ENCODE measurements around the gene FCMR. TPM values are rescaled to one million over a fixed set of nuclear protein-coding genes. Genes with fewer than 3 reads are reported as not detected.

Gene FCMR
- polyA plus RNA-seq, 2 donors: 0.90 to 2.5 TPM

DNA sequence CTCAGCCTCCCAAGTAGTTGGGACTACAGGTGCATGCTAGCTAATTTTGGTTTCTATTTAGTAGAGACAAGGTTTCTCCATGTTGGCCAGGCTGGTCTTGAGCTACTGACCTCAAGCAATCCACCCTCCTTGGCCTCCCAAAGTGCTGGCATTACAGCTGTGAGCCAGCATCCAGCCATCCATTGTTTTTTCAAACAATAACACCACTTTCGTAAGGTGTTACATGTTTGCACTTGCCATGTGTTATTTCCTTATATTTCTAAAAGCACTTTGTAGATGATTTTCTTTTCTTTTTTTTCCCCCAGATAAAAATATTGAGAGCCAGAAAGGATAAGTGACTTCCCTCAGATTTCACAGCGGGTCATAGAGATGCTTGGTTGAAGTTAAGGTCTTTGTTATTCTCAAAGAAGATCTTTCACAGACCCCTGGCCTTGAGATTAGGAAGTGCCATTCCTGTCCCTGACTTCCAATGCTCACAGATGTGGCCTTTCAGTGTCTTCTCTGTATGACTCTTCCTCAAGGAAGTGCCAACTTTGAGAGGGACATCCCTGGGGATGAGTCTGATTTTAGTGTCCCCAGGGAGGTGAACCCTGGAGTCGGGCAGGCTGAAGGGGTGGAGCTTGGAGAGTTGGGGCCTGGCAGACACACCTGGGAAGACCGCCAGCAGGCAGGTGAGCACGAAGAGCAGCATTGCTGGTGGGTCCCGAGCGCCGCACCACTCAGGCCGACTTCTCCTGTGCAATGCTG lies 18.3 kb upstream of the FCMR start:
- Histone ChIP-seq H3K9me3 (ENCODE audit: control insufficient read depth in 2 of 2, insufficient read depth in 1 of 2, low read depth in 1 of 2, low read length in 1 of 2) (no peaks in the 10 kb centered on the region), H3K36me3 (ENCODE audit: control insufficient read depth in 2 of 2, insufficient read depth in 2 of 2, low read length in 1 of 2) (no peaks in the 10 kb centered on the region), H3K4me1 (ENCODE audit: control insufficient read depth in 2 of 2, insufficient read depth in 2 of 2, low read length in 1 of 2) (peaks cover 0 to 2% of the 10 kb centered on the region in 2 donors), H3K4me3 (ENCODE audit: low read depth in 1 of 2, low read length in 2 of 2) (no peak overlapping the region), H3K27ac (ENCODE audit: low read depth in 2 of 2, low read length in 1 of 2) (peak overlapping the region; percentile 63 to 78), H3K27me3 (ENCODE audit: control insufficient read depth in 1 of 2, insufficient read depth in 2 of 2, low read length in 2 of 2) (no peaks in the 10 kb centered on the region)
- 55 to 67% methylated on average over 9 of the region's 9 CpGs for WGBS, 2 donors

GRCh38 chr1:206939131-206939530 lies 17.4 kb upstream of the FCMR start:
- no peak overlapping the region for H3K4me3 ChIP-seq (ENCODE audit: low read depth in 1 of 2, low read length in 2 of 2)
- H3K36me3 ChIP-seq (ENCODE audit: control insufficient read depth in 2 of 2, insufficient read depth in 2 of 2, low read length in 1 of 2): no peaks in the 10 kb centered on the region
- 85 to 92% methylated on average over 13 of the region's 13 CpGs for WGBS, 2 donors
- no peaks in the 10 kb centered on the region for H3K9me3 ChIP-seq (ENCODE audit: control insufficient read depth in 2 of 2, insufficient read depth in 1 of 2, low read depth in 1 of 2, low read length in 1 of 2)
- H3K4me1 ChIP-seq (ENCODE audit: control insufficient read depth in 2 of 2, insufficient read depth in 2 of 2, low read length in 1 of 2): peaks cover 0 to 2% of the 10 kb centered on the region in 2 donors
- no peak overlapping the region for H3K27ac ChIP-seq (ENCODE audit: low read depth in 2 of 2, low read length in 1 of 2)
- no peaks in the 10 kb centered on the region for H3K27me3 ChIP-seq (ENCODE audit: control insufficient read depth in 1 of 2, insufficient read depth in 2 of 2, low read length in 2 of 2)

DNA sequence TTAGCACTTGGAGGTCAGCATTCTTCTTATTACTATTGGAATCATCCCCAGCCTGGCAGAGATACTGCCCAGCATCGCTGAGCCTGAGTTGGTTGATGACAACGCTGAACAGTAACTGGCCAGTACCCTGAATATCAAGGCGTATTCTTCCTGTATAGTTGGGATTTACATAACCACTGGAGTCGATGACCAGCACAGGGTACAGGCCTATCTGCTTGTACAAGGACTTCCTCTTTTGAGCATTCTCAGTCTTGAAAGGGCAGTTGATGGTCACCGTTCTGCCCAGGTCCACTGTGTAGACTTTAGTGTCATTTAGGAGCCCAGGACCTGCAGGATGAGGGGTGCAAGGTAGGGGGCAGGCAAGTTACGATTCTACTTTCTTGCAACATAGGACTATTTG lies 15.7 kb upstream of the FCMR start:
- WGBS, 2 donors: 86 to 90% methylated on average over 6 of the region's 6 CpGs

GRCh38 chr1:206935491-206936067 lies 13.8 kb upstream of the FCMR start:
- H3K36me3 ChIP-seq (ENCODE audit: control insufficient read depth in 2 of 2, insufficient read depth in 2 of 2, low read length in 1 of 2): no peaks in the 10 kb centered on the region
- H3K4me1 ChIP-seq (ENCODE audit: control insufficient read depth in 2 of 2, insufficient read depth in 2 of 2, low read length in 1 of 2): no peaks in the 10 kb centered on the region
- no peak overlapping the region for H3K4me3 ChIP-seq (ENCODE audit: low read depth in 1 of 2, low read length in 2 of 2)
- no peaks in the 10 kb centered on the region for H3K9me3 ChIP-seq (ENCODE audit: control insufficient read depth in 2 of 2, insufficient read depth in 1 of 2, low read depth in 1 of 2, low read length in 1 of 2)
- 66 to 74% methylated on average over 13 to 19 of the region's 19 CpGs for WGBS, 2 donors
- H3K27ac ChIP-seq (ENCODE audit: low read depth in 2 of 2, low read length in 1 of 2): no peak overlapping the region
- H3K27me3 ChIP-seq (ENCODE audit: control insufficient read depth in 1 of 2, insufficient read depth in 2 of 2, low read length in 2 of 2): no peaks in the 10 kb centered on the region

More for the DNA sequence above, 15.7 kb upstream of the FCMR start:
- Histone ChIP-seq H3K27ac (ENCODE audit: low read depth in 2 of 2, low read length in 1 of 2) (no peak overlapping the region), H3K9me3 (ENCODE audit: control insufficient read depth in 2 of 2, insufficient read depth in 1 of 2, low read depth in 1 of 2, low read length in 1 of 2) (no peaks in the 10 kb centered on the region), H3K36me3 (ENCODE audit: control insufficient read depth in 2 of 2, insufficient read depth in 2 of 2, low read length in 1 of 2) (no peaks in the 10 kb centered on the region), H3K4me3 (ENCODE audit: low read depth in 1 of 2, low read length in 2 of 2) (no peak overlapping the region), H3K27me3 (ENCODE audit: control insufficient read depth in 1 of 2, insufficient read depth in 2 of 2, low read length in 2 of 2) (no peaks in the 10 kb centered on the region), H3K4me1 (ENCODE audit: control insufficient read depth in 2 of 2, insufficient read depth in 2 of 2, low read length in 1 of 2) (peaks cover 0 to 2% of the 10 kb centered on the region in 2 donors)

GRCh38 chr1:206933333-206933945 lies 11.7 kb upstream of the FCMR start:
- H3K27me3 ChIP-seq (ENCODE audit: control insufficient read depth in 1 of 2, insufficient read depth in 2 of 2, low read length in 2 of 2): no peaks in the 10 kb centered on the region
- H3K4me3 ChIP-seq (ENCODE audit: low read depth in 1 of 2, low read length in 2 of 2): no peak overlapping the region
- no peaks in the 10 kb centered on the region for H3K36me3 ChIP-seq (ENCODE audit: control insufficient read depth in 2 of 2, insufficient read depth in 2 of 2, low read length in 1 of 2)
- H3K9me3 ChIP-seq (ENCODE audit: control insufficient read depth in 2 of 2, insufficient read depth in 1 of 2, low read depth in 1 of 2, low read length in 1 of 2): no peaks in the 10 kb centered on the region
- WGBS, 2 donors: 64 to 75% methylated on average over 8 of the region's 8 CpGs
- H3K4me1 ChIP-seq (ENCODE audit: control insufficient read depth in 2 of 2, insufficient read depth in 2 of 2, low read length in 1 of 2): no peaks in the 10 kb centered on the region
- H3K27ac ChIP-seq (ENCODE audit: low read depth in 2 of 2, low read length in 1 of 2): no peak overlapping the region

DNA sequence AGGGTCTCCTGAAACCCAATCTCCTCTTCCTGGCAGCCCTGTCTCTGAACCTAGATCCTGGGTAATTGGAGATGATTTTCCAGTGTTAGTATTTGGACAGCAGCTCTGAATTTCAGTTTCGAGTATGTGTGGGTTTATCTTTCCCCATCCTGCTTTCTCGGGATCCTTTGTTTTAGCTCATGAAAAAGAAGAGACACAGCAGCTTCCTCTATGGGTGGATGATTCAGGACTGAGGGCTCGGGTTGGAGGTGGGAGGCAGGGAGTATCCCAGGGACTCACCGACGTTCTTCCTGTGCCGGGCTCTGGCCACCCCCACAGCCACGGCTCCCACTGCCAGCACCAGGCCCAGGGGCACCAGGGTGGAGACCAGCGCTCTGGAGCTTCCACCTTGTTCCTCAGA lies 10.4 kb upstream of the FCMR start:
- Histone ChIP-seq H3K4me3 (ENCODE audit: low read depth in 1 of 2, low read length in 2 of 2) (no peak overlapping the region), H3K4me1 (ENCODE audit: control insufficient read depth in 2 of 2, insufficient read depth in 2 of 2, low read length in 1 of 2) (no peaks in the 10 kb centered on the region), H3K9me3 (ENCODE audit: control insufficient read depth in 2 of 2, insufficient read depth in 1 of 2, low read depth in 1 of 2, low read length in 1 of 2) (no peaks in the 10 kb centered on the region), H3K27ac (ENCODE audit: low read depth in 2 of 2, low read length in 1 of 2) (no peak overlapping the region), H3K27me3 (ENCODE audit: control insufficient read depth in 1 of 2, insufficient read depth in 2 of 2, low read length in 2 of 2) (no peaks in the 10 kb centered on the region), H3K36me3 (ENCODE audit: control insufficient read depth in 2 of 2, insufficient read depth in 2 of 2, low read length in 1 of 2) (no peaks in the 10 kb centered on the region)
- 71% methylated on average over 7 to 8 of the region's 8 CpGs for WGBS, 2 donors

DNA sequence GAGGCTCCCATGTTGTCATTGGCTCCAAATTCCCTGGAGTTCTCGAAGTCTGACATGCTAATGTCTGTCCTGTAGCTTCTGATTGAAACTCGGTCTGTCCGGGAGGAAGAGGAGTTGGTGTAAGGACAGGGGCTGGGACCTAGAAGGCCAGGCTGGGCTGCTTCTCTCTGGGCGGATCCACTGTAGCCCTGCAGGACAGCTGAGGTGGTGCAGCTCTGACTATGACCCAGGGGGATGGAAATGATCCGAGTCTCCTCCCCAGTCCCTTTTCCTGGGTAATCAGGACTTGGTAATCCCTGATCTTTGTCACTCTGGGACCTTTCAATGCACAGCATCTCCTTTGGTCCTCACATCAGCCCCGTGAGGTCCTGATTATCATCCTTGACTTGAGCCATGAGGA lies 10.0 kb upstream of the FCMR start:
- H3K27ac ChIP-seq (ENCODE audit: low read depth in 2 of 2, low read length in 1 of 2): no peak overlapping the region
- H3K9me3 ChIP-seq (ENCODE audit: control insufficient read depth in 2 of 2, insufficient read depth in 1 of 2, low read depth in 1 of 2, low read length in 1 of 2): no peaks in the 10 kb centered on the region
- H3K4me3 ChIP-seq (ENCODE audit: low read depth in 1 of 2, low read length in 2 of 2): no peak overlapping the region
- 78 to 90% methylated on average over 6 of the region's 6 CpGs for WGBS, 2 donors
- H3K27me3 ChIP-seq (ENCODE audit: control insufficient read depth in 1 of 2, insufficient read depth in 2 of 2, low read length in 2 of 2): no peaks in the 10 kb centered on the region
- no peaks in the 10 kb centered on the region for H3K36me3 ChIP-seq (ENCODE audit: control insufficient read depth in 2 of 2, insufficient read depth in 2 of 2, low read length in 1 of 2)
- no peaks in the 10 kb centered on the region for H3K4me1 ChIP-seq (ENCODE audit: control insufficient read depth in 2 of 2, insufficient read depth in 2 of 2, low read length in 1 of 2)

DNA sequence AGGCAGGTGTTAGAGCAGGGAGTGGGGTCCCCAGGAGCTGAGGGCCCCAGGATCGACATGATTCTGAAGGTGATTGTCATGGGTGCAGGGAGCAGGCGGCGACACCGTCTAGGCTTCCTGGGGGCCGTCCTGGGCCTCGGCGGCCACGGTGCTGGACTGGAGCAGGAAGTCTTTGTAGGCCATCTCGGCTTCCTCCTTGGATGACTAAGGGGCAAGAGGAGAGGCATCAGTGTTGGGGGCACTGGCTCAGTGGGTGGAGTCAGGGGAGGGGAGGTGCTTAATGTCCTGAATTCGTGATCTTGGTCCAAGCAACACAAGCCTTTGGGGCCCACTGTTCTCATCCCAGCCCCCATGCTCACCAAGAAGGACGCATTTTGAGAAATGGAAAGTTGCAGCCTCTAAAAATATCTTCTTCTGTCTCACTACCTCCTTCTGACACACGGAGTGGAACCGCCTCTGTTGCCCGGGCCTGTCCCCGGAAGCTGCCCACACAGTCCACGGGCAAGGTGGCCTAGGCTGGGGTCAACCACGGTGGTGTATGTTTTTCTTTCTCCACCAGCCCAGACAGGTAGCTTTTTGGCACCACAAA lies 8.6 kb upstream of the FCMR start:
- 65% methylated on average over 17 of the region's 17 CpGs for WGBS, 2 donors
- no peaks in the 10 kb centered on the region for H3K4me1 ChIP-seq (ENCODE audit: control insufficient read depth in 2 of 2, insufficient read depth in 2 of 2, low read length in 1 of 2)
- no peaks in the 10 kb centered on the region for H3K9me3 ChIP-seq (ENCODE audit: control insufficient read depth in 2 of 2, insufficient read depth in 1 of 2, low read depth in 1 of 2, low read length in 1 of 2)
- H3K4me3 ChIP-seq (ENCODE audit: low read depth in 1 of 2, low read length in 2 of 2): no peak overlapping the region
- H3K36me3 ChIP-seq (ENCODE audit: control insufficient read depth in 2 of 2, insufficient read depth in 2 of 2, low read length in 1 of 2): no peaks in the 10 kb centered on the region
- H3K27ac ChIP-seq (ENCODE audit: low read depth in 2 of 2, low read length in 1 of 2): no peak overlapping the region
- no peaks in the 10 kb centered on the region for H3K27me3 ChIP-seq (ENCODE audit: control insufficient read depth in 1 of 2, insufficient read depth in 2 of 2, low read length in 2 of 2)

DNA sequence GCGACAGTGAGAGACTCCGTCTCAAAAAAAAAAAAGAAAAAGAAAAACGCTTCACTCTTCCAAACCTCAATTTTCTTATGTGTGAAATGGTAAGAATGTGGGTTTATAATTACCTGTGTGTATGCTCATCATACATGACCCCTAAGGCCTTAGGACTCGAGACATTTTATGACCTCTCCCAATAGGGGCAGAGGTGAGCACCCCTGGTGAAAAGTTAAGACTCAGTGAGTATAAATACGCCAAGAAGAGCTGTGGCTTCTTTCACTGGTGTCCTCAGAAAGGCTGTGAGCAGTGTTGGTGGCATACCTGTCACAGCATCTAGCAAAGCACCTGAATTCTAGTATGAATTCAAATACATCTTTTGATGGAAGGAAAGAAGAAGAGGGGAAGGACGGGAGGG lies 7.8 kb upstream of the FCMR start:
- WGBS, 2 donors: 84 to 89% methylated on average over 6 of the region's 6 CpGs
- no peaks in the 10 kb centered on the region for H3K4me1 ChIP-seq (ENCODE audit: control insufficient read depth in 2 of 2, insufficient read depth in 2 of 2, low read length in 1 of 2)

More for the DNA sequence above, 7.8 kb upstream of the FCMR start:
- Histone ChIP-seq H3K36me3 (ENCODE audit: control insufficient read depth in 2 of 2, insufficient read depth in 2 of 2, low read length in 1 of 2) (no peaks in the 10 kb centered on the region), H3K27me3 (ENCODE audit: control insufficient read depth in 1 of 2, insufficient read depth in 2 of 2, low read length in 2 of 2) (no peaks in the 10 kb centered on the region), H3K4me3 (ENCODE audit: low read depth in 1 of 2, low read length in 2 of 2) (no peak overlapping the region), H3K27ac (ENCODE audit: low read depth in 2 of 2, low read length in 1 of 2) (no peak overlapping the region), H3K9me3 (ENCODE audit: control insufficient read depth in 2 of 2, insufficient read depth in 1 of 2, low read depth in 1 of 2, low read length in 1 of 2) (no peaks in the 10 kb centered on the region)

Measured in esophagus (tissue), 2 donors.